ENCODE results near the gene PPT1.

- TF ChIP-seq CTCF (IDR thresholded peaks at IDR 0.05) (no peak), POLR2A (IDR thresholded peaks at IDR 0.05) (no peak), EP300 (IDR thresholded peaks at IDR 0.05) (no peak), POLR2AphosphoS5 (IDR thresholded peaks at IDR 0.05) (no peak)
These were observed 38.4 kb downstream of the PPT1 start for GRCh38 chr1:40058453-40059337.
